Measurements from ENCODE around the gene CD2.

Gene CD2

DNA sequence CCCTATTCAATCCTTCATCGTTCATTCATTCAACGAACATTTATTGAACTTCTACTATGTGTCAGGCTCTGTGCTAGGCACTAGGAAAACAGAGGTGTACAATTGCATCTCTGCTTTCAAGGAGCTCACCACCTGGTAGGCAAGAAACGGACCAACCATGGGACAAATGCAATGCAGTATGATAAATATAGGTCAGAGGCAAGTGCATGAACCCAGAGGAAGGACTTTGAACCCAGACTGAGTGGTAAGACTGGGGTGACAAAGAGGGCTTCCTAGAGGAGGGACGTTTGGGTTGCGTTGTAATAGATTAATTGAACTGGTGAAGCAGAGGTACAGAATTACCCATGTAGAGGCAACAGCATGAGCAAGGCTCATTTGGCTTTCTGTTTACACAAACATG, 16.4 kb downstream of the CD2 start:
- FAIRE-seq (peak; percentile 30), DNase-seq (ENCODE audit: insufficient read length) (no peak)
- TF ChIP-seq POLR2A (IDR thresholded peaks at IDR 0.05; ENCODE audit: low read depth, low read length) (no peak), TAF1 (IDR thresholded peaks at IDR 0.05; ENCODE audit: borderline replicate concordance, low read depth, low read length) (no peak), POLR2AphosphoS5 (IDR thresholded peaks at IDR 0.05; ENCODE audit: low read depth, low read length) (no peak)

DNA sequence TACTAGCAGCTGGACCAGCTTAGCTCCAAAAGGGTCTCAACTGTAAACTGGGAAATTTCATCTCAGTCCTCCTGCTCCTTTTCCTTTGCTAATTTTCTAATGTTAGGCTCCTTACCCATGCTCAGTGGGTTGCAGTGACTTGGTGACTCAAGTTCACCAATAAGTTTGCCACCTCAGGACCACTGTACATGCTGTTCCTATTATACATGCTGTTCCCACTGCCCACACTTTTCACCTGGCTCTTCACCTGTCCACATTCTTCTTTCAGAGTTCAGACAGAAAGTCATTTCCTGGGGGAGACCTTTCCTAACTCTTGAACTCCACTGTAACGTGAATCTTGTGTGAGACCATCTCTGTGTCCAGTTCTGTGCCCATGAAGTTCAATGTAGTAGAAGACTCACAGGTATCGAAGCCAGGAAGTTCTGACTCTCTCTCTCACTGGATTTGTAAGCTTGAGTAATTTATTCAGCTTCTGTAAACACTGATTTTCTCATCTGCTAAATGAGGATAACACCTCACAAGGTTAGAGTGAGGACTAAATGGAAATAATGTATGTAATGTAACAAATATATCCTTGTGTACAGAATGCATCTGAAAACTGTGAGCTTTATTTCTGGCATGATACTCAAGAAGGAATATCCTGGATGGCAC, 17.9 kb downstream of the CD2 start:
- no peak for TF ChIP-seq TAF1 (IDR thresholded peaks at IDR 0.05; ENCODE audit: borderline replicate concordance, low read depth, low read length)
- DNase-seq (ENCODE audit: insufficient read length), result no peak
- FAIRE-seq, result no peak

DNA sequence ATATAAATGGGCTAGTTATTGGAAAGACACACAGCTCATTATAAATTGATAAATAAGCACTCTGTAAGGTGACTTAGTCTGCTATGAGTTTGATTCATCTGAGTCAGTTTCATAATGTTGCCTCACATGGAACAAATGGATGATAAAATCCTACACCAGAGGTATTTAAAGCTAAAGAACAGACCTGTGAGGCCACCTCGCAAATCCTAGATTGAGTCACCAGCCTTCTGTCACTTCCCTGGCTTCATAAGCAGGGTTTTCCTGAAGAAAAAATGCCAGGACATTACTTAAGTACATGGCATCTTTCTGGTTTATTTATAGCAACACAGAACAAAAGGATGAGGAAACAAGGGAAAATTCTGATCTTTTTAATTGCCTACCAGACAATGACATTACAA, 18.4 kb downstream of the CD2 start:
- TF ChIP-seq TAF1 (IDR thresholded peaks at IDR 0.05; ENCODE audit: borderline replicate concordance, low read depth, low read length) (no peak), POLR2A (IDR thresholded peaks at IDR 0.05; ENCODE audit: low read depth, low read length) (no peak)
- FAIRE-seq, result no peak

DNA sequence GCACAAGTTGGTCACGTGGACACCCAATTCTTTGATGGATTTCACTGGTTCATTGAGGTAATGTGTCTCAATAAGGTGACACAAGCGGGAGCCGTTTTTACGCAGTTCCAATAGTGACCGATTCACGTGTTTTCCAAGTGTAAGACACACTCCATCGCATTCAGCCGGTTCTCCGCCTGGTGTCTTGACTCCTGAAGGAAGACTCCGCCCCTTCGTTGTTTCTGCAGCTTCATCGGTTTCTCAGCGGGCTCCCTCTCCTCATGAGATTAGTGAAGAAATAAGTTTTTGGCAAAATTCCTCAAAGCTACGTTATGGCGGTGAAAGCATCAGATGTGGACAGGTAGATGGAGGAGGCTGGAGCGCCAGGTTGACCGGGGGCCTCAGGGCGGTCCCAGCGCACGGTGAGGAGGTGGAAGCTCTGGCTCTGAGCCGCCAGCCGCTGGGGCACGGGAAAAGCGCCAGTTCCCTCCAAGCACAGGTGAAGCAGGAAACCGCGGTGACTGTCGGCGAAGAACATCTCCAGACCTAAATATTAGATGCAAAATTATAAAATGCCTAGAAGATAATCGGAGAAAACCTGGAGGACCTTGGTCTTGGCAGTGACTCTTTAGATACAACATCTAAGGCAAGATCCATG, 21.0 kb downstream of the CD2 start:
- FAIRE-seq (no peak), DNase-seq (ENCODE audit: insufficient read length) (no peak)
- TF ChIP-seq TAF1 (IDR thresholded peaks at IDR 0.05; ENCODE audit: borderline replicate concordance, low read depth, low read length), result no peak
- no peak for TF ChIP-seq POLR2AphosphoS5 (IDR thresholded peaks at IDR 0.05; ENCODE audit: low read depth, low read length)
- TF ChIP-seq POLR2A (IDR thresholded peaks at IDR 0.05; ENCODE audit: low read depth, low read length), result no peak

More for the DNA sequence above, 18.4 kb downstream of the CD2 start:
- DNase-seq (ENCODE audit: insufficient read length), result no peak

DNA sequence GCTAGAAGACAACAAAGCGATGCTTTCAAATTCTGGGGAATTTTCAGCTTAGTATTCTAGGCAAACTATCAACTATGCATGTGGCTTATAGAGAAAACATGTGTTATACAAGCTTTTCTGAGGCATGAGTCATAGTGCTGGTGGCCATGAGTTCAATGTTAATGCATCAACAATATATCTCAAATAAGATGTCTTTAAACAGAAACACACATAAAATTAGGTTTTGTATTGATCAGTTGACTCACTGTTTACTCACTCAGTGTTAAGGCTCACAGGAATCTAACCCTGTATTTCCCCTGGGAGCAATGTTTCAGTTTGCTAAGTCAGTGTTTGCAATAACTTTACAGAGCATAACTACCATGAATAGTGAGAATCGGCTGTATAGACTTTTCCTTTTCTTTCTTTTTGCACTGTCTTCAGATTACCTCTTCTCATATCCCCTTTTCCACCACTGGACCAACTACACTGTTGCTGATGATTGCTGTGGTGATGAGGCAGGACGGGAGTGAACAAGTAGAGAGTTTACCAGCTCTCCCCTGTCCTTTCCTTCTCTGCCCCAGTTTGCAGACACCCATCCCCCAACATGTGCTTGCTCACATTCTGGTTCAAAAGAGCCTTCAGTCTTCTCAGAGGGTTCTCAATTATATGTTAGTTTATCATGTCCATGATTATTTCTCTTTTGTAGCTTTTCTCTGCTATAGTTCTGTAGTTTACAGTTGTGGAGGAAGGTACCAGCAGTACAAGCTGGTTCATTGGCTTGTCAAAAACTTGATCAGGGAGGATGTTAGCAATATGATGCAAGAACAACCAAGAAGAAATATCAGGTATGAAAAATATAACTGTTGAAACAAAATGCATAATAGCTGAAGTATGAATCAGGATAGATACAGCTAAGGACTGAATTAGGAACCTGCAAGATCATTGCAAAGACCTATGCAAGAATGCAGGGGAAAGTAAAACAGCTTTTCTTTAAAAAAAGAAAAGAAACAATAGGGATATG, 23.9 kb downstream of the CD2 start:
- no peak for TF ChIP-seq TAF1 (IDR thresholded peaks at IDR 0.05; ENCODE audit: borderline replicate concordance, low read depth, low read length)
- TF ChIP-seq POLR2AphosphoS5 (IDR thresholded peaks at IDR 0.05; ENCODE audit: low read depth, low read length), result no peak
- no peak for TF ChIP-seq POLR2A (IDR thresholded peaks at IDR 0.05; ENCODE audit: low read depth, low read length)
- FAIRE-seq (peak; percentile 54), DNase-seq (ENCODE audit: insufficient read length) (no peak)

DNA sequence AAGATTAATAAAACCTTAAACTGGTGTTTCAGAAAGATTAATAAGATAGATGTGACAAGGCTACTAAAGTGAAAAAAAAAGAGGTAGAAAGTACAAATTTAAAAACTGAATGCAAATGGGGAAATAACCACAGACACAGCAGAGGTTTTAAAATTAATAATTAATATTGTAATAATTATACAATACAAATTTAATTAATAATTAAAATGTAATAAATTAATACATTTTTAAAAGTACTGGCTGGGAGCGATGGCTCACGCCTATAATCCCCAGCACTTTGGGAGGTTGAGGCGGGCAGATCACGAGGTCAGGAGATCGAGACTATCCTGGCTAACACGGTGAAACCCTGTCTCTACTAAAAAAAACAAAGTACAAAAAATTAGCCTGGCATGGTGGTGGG, 26.8 kb downstream of the CD2 start:
- TF ChIP-seq POLR2A (IDR thresholded peaks at IDR 0.05; ENCODE audit: low read depth, low read length) (no peak), POLR2AphosphoS5 (IDR thresholded peaks at IDR 0.05; ENCODE audit: low read depth, low read length) (no peak), TAF1 (IDR thresholded peaks at IDR 0.05; ENCODE audit: borderline replicate concordance, low read depth, low read length) (no peak)
- no peak for FAIRE-seq
- DNase-seq (ENCODE audit: insufficient read length), result no peak

DNA sequence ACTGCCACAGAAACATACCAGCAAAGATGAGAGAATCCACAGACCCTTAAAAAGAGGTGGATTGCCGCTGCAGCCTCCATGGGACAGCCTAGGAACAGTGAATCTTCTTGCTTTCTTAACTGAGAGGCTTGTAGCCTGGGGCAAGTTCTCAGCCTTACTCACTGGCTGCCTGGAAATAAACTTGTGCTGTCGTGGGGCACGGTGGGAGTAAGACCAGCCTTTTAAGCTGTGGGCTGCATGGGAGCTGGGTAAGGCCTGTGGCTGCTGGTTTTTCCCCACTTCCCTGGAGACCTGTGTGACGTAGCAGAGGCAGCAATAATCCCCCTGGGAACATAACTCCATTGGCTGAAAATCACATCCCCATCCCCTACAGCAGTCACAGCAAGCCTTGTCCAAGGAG, 30.8 kb downstream of the CD2 start:
- FAIRE-seq (peak; percentile 9), DNase-seq (ENCODE audit: insufficient read length) (no peak)
- TF ChIP-seq POLR2AphosphoS5 (IDR thresholded peaks at IDR 0.05; ENCODE audit: low read depth, low read length), result no peak
- no peak for TF ChIP-seq POLR2A (IDR thresholded peaks at IDR 0.05; ENCODE audit: low read depth, low read length)
- no peak for TF ChIP-seq TAF1 (IDR thresholded peaks at IDR 0.05; ENCODE audit: borderline replicate concordance, low read depth, low read length)

DNA sequence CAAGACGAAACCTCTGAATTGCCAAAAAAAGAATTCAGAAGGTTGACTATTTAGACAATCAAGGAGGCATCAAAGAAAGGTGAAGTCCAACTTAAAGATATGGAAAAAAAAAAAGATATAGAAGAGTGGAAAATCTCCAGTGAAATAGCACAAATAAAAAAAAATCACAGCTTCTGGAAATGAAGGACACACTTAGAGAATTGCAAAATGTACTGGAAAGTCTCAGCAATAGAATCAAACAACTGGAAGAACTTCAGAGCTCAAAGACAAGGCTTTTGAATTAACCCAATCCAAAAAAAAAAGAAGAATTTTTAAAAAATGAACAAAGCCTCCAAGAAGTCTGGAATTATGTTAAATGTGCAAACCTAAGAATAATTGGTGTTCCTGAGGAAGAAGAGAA, 31.8 kb downstream of the CD2 start:
- DNase-seq (ENCODE audit: insufficient read length) (no peak), FAIRE-seq (no peak)
- TF ChIP-seq POLR2AphosphoS5 (IDR thresholded peaks at IDR 0.05; ENCODE audit: low read depth, low read length) (no peak), POLR2A (IDR thresholded peaks at IDR 0.05; ENCODE audit: low read depth, low read length) (no peak), TAF1 (IDR thresholded peaks at IDR 0.05; ENCODE audit: borderline replicate concordance, low read depth, low read length) (no peak)

DNA sequence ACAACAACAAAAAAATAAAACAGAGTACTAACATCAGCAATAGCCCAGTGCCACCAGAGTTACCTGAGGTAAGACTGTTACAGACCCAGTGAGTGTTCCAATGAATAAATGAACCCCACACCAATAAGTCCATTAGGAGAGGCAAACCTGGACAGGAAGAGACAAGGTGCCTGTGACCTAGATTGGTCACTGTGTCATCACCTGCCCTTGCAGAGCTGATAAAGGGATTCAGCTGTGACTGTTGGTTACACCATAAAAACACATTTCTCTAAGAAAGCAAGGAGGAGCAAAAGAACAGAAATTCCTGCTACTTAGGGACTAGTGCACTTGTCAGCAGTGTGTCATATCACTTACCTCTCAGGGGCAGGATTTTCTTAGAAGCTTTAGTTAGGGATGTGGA, 37.5 kb downstream of the CD2 start:
- FAIRE-seq, result no peak
- TF ChIP-seq POLR2AphosphoS5 (IDR thresholded peaks at IDR 0.05; ENCODE audit: low read depth, low read length), result no peak
- no peak for TF ChIP-seq TAF1 (IDR thresholded peaks at IDR 0.05; ENCODE audit: borderline replicate concordance, low read depth, low read length)
- no peak for TF ChIP-seq POLR2A (IDR thresholded peaks at IDR 0.05; ENCODE audit: low read depth, low read length)

DNA sequence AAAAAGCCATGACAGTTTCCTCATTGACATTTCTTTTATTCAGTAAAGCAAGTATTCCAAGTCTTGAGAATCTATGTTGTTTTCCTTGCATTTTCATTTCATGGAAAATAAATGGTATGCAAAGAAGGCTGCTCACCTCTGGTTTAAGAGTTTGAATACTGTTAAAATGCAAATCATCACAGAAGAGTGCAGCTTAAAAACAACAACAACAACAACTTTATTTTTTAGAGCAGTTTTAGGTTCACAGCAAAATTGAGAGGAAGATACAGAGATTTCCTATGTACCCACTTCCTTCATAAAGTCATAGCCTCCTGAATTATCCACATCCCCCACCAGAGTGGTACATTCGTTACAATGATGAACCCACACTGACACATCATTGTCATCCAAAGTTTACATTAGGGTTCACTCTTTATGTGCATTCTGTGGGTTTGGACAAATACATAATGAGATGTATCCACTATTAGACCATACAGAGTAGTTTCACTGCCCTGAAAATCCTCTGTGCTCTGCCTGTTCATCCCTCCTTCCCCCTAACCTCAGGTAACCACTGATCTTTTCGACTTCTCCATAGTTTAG, 39.2 kb downstream of the CD2 start:
- FAIRE-seq (peak; percentile 5), DNase-seq (ENCODE audit: insufficient read length) (no peak)
- TF ChIP-seq POLR2AphosphoS5 (IDR thresholded peaks at IDR 0.05; ENCODE audit: low read depth, low read length) (no peak), TAF1 (IDR thresholded peaks at IDR 0.05; ENCODE audit: borderline replicate concordance, low read depth, low read length) (no peak), POLR2A (IDR thresholded peaks at IDR 0.05; ENCODE audit: low read depth, low read length) (no peak)

More for the DNA sequence above, 37.5 kb downstream of the CD2 start:
- no peak for DNase-seq (ENCODE audit: insufficient read length)

DNA sequence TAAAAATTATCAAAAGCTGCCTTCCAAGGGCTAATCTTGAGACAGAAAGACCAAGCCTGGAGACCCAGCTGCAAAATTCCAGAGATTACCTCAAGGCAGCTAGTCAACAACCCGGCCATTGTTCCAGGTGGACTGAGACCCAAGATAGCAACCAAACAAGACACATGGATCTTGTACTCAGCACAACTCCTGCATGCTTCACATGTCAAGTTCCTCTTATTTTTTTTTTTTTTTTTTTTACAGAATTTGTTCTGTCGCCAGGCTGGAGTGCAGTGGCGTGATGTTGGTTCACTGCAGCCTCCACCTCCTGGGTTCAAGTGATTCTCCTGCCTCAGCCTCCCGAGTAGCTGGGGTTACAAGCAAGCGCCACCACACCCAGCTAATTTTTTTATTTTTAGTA, 40.1 kb downstream of the CD2 start:
- FAIRE-seq (no peak), DNase-seq (ENCODE audit: insufficient read length) (no peak)
- no peak for TF ChIP-seq POLR2A (IDR thresholded peaks at IDR 0.05; ENCODE audit: low read depth, low read length)
- no peak for TF ChIP-seq TAF1 (IDR thresholded peaks at IDR 0.05; ENCODE audit: borderline replicate concordance, low read depth, low read length)
- TF ChIP-seq POLR2AphosphoS5 (IDR thresholded peaks at IDR 0.05; ENCODE audit: low read depth, low read length), result no peak
